ENCODE data around the gene APAF1. TPM values are rescaled to one million over a fixed set of nuclear protein-coding genes. Genes with fewer than 3 reads are reported as not detected.

The APAF1 gene
- total and polyA plus RNA-seq, 2 donors (not counting 1 experiment from before 2014, with no cell fraction given) = 9.1 to 36.9 TPM

DNA sequence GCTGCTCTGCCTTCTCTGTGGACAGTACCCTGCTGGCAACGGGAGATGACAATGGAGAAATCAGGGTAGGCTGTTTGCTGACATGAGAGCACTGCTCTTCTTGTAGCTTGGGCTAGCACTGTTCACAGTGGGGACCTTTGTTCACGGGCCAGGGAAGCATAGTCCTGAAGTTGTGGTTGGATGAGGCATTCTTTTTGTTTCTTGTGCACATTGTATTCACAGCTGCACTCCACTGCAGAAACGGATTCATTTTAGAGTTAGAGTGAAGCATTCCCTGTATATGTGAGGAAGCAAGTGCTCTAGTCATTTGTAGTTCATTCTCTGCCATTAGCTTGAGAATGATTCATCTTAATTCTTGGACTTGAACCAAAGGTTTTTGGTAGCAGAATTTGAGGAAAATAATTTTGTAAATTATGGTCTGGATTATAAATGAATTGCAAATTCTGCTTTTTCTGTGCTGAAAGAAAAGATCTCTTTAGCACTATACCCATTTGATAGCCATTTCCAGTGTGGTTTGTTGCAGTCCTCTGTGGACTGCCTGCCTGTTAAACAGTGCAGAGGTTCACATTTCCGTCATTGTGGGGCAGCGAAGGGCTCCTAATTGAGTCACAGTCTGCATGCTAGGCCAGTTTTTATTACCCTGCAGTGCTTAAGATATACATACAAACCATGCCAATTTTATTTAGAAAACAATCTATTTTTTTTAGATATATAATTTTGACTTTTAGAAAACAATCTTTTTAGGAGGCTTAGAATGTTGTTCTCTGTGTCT lies 80.6 kb downstream of the APAF1 start:
- TF ChIP-seq EZH2 (IDR thresholded peaks at IDR 0.05; ENCODE audit: borderline replicate concordance, insufficient read depth, low read depth, low read length, poor library complexity, severe bottlenecking) = no peak
- TF ChIP-seq CTCF (IDR thresholded peaks at IDR 0.05) = peak; percentile 9
- Histone ChIP-seq H3K79me2 (ENCODE audit: control insufficient read depth, insufficient read depth, low read length) (no peaks in the 10 kb centered on the region), H3K9me3 (ENCODE audit: control extremely low read depth in 1 of 3, control insufficient read depth in 2 of 3, insufficient read depth in 1 of 3, low read length in 2 of 3) (no peaks in the 10 kb centered on the region), H4K20me1 (ENCODE audit: control insufficient read depth, insufficient read depth, low read length, poor library complexity, severe bottlenecking) (no peaks in the 10 kb centered on the region), H3K27me3 (replicated peaks in 1 of 4; ENCODE audit: control extremely low read depth in 1 of 4, control insufficient read depth in 3 of 4, insufficient read depth in 4 of 4, low read length in 3 of 4) (no peaks in the 10 kb centered on the region), H3K36me3 (replicated peaks in 1 of 2; ENCODE audit: control extremely low read depth in 1 of 2, control insufficient read depth in 1 of 2, extremely low read depth in 1 of 2, insufficient read depth in 2 of 2, low read length in 1 of 2) (peaks cover 17 to 60% of the 10 kb centered on the region in 2 experiments), H3K4me3 (ENCODE audit: control extremely low read depth in 1 of 5, extremely low read depth in 1 of 5, insufficient read depth in 1 of 5, low read depth in 2 of 5, low read length in 4 of 5) (no peak overlapping the region), H2AFZ (ENCODE audit: insufficient read depth, low read depth, low read length, poor library complexity, severe bottlenecking) (no peak overlapping the region), H3K27ac (ENCODE audit: low read length in 2 of 2) (no peak overlapping the region), H3K4me1 (ENCODE audit: control insufficient read depth in 2 of 2, insufficient read depth in 2 of 2, low read length in 2 of 2) (no peaks in the 10 kb centered on the region), H3K4me2 (replicated peaks; ENCODE audit: low read depth, low read length, poor library complexity, severe bottlenecking) (no peak overlapping the region), H3K9ac (ENCODE audit: low read length) (no peak overlapping the region)
- Mint-ChIP-seq H3K27me3 (no peaks in the 10 kb centered on the region), H3K4me3 (no peak overlapping the region), H3K4me1 (peaks cover 4% of the 10 kb centered on the region), H3K27ac (no peak overlapping the region), H3K9me3 (ENCODE audit: insufficient read depth) (no peaks in the 10 kb centered on the region)
- 92% methylated on average over 4 of the region's 5 CpGs for WGBS (ENCODE audit: insufficient coverage)
- no peak for ATAC-seq (ENCODE audit: low read depth)
- CTCF ChIA-PET = interaction anchor here (0.6 to 1.3 kb wide), 2 partner anchors 27 to 122 kb away, joined by 3 read pairs; no protein-coding TSS in a partner anchor
- POLR2A ChIA-PET = no interaction called here
- intact Hi-C loops (cut with micrococcal nuclease) = no loop called here
- no peak for DNase-seq

- ChIA-PET POLR2A (no interaction called here), CTCF (interaction anchor here (0.9 kb wide), 1 partner anchor 160 kb away, joined by 8 read pairs; no protein-coding TSS in a partner anchor)
- Histone ChIP-seq H3K9ac (ENCODE audit: low read length) (no peak overlapping the region), H3K4me3 (ENCODE audit: control extremely low read depth in 1 of 5, extremely low read depth in 1 of 5, insufficient read depth in 1 of 5, low read depth in 2 of 5, low read length in 4 of 5) (no peak overlapping the region), H4K20me1 (ENCODE audit: control insufficient read depth, insufficient read depth, low read length, poor library complexity, severe bottlenecking) (peaks cover 4% of the 10 kb centered on the region), H3K27ac (ENCODE audit: low read length in 2 of 2) (no peak overlapping the region), H3K4me1 (ENCODE audit: control insufficient read depth in 2 of 2, insufficient read depth in 2 of 2, low read length in 2 of 2) (no peaks in the 10 kb centered on the region), H3K79me2 (ENCODE audit: control insufficient read depth, insufficient read depth, low read length) (no peaks in the 10 kb centered on the region), H3K36me3 (replicated peaks in 1 of 2; ENCODE audit: control extremely low read depth in 1 of 2, control insufficient read depth in 1 of 2, extremely low read depth in 1 of 2, insufficient read depth in 2 of 2, low read length in 1 of 2) (peaks cover 17 to 71% of the 10 kb centered on the region in 2 experiments), H2AFZ (ENCODE audit: insufficient read depth, low read depth, low read length, poor library complexity, severe bottlenecking) (no peak overlapping the region), H3K9me3 (ENCODE audit: control extremely low read depth in 1 of 3, control insufficient read depth in 2 of 3, insufficient read depth in 1 of 3, low read length in 2 of 3) (no peaks in the 10 kb centered on the region), H3K27me3 (replicated peaks in 1 of 4; ENCODE audit: control extremely low read depth in 1 of 4, control insufficient read depth in 3 of 4, insufficient read depth in 4 of 4, low read length in 3 of 4) (no peaks in the 10 kb centered on the region), H3K4me2 (replicated peaks; ENCODE audit: low read depth, low read length, poor library complexity, severe bottlenecking) (no peak overlapping the region)
- ATAC-seq (ENCODE audit: low read depth) (no peak), DNase-seq (no peak)
- H3K27me3 Mint-ChIP-seq = no peaks in the 10 kb centered on the region
- WGBS (ENCODE audit: insufficient coverage) = 100% methylated on average over 1 of the region's 5 CpGs
- no peaks in the 10 kb centered on the region for H3K9me3 Mint-ChIP-seq (ENCODE audit: insufficient read depth)
- peaks cover 2% of the 10 kb centered on the region for H3K4me1 Mint-ChIP-seq
- H3K4me3 Mint-ChIP-seq = no peak overlapping the region
- H3K27ac Mint-ChIP-seq = no peak overlapping the region
- TF ChIP-seq CTCF (IDR thresholded peaks at IDR 0.05) = no peak
- no peak for TF ChIP-seq EZH2 (IDR thresholded peaks at IDR 0.05; ENCODE audit: borderline replicate concordance, insufficient read depth, low read depth, low read length, poor library complexity, severe bottlenecking)
- intact Hi-C loops (cut with micrococcal nuclease) = no loop called here
These were observed 82.1 kb downstream of the APAF1 start for GRCh38 chr12:98727196-98727595.
